ENCODE measurements around the gene ITIH4.

ITIH4 gene

DNA sequence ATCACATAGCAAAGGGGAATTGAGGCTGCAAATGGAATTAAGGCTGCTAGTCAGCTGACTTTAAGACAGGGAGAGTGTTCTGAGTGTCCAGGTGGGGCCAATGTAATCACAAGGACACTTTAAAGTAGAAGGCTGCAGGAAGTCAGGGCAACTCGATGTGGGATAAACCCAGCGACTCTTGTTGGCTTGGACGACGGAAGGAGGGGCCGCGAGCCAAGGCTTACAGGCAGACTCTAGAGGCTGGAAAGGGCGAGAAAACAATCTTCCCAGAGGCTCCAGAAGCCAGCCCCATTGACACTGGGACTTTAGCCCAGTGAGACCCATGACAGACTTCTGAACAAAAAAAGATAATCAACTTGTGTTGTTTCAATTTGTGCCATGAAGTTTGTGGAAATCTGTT, 17.3 kb upstream of the ITIH4 start:
- DNase-seq: no peak

DNA sequence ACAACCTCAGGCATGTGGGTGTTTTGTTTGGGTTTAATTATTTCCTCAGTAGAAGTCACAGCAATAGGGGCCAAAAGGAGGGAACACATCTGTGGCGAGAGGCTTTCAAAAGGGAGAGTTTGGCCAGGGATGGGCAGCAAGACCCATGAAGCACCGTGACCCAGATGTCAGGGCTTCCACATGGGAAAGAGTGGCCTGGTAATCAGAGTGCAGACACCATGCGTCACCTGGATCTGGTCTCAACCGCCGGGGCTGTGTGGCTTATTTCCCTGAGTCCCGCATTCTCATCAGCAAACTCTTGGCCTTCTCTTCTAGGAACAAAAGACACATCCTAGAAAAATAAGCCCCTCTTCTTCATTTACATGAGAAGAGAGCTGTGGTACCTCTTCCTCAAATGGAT, 16.8 kb upstream of the ITIH4 start:
- no peak for DNase-seq

DNA sequence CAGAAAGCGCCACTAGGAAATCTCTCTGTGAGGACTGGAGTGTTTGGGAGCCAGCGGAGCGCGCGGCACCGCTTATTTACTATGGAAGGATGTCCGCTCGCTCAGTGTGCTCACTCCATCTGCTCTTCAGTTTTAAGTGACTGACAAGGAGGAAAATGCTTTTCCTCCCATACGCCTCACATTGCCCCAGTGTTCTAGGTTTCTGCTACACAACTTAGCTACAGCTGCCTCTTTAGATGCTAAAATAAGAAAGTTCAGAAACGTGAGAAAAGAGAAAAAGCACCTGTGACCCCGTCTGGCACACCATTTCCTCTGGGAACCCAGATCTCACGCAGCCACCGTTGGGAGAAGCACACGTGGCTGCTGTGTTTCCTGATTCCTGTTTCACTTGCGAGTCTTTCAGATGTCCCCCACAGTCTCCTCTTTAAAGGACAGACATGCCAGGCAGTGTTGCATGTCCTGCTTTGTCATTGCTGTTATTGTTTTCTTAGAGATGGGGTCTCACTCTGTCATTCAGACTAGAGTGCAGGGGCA, 16.0 kb upstream of the ITIH4 start:
- no peak for DNase-seq

DNA sequence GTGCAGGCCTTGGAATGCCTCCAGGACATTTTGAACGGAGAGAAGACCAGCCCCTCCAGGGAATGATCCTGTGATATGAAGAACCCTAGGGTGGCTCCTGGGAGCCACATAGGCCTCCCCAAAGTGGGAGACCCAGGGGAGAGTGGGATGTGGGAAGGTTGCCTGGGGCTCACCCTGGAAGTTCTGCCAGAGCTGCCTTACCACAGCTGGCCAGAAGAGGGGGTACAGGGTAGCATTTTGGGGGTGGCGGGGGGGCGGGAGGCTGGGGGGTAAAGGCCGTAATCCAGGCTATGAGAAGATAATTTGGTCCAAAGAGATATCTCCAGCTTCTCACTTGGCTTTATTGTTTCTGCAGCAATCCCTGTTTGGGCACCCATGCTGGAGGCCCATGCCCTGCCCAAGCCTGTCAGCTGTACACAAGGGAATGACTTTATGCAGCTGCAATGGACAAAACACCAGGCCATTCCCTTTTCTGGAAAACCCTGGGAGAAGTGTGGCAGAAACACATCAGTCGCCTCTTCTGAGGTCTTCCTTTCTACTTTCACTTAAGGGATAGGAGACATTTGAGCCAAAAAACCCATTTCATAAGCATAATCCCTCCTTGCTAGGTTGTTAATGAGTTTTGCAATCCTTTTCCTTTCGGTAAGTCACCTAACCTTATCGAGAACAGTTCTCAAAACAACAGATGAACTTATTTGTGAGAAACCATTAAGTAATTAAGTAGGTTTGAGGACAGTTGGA, 15.4 kb upstream of the ITIH4 start:
- DNase-seq: no peak

DNA sequence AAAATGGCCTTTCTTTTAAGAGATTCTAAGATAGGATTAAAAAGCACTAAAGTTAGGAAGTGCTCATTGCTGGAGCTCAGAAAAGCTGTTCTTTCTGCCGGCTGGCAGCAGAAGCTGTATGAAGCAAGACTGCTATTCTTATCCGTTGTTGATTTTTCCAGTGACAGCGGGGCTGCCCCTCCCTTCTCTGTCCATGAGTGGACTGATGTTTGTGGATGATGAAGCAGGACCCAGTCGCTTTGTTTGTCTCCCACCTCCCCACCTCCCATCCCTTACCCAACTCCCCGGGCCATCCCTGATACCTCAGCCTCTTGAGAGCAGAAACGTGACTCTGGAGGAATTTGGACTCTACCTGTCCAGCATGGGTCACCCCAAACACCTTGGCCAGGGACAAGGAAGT, 14.7 kb upstream of the ITIH4 start:
- no peak for DNase-seq

DNA sequence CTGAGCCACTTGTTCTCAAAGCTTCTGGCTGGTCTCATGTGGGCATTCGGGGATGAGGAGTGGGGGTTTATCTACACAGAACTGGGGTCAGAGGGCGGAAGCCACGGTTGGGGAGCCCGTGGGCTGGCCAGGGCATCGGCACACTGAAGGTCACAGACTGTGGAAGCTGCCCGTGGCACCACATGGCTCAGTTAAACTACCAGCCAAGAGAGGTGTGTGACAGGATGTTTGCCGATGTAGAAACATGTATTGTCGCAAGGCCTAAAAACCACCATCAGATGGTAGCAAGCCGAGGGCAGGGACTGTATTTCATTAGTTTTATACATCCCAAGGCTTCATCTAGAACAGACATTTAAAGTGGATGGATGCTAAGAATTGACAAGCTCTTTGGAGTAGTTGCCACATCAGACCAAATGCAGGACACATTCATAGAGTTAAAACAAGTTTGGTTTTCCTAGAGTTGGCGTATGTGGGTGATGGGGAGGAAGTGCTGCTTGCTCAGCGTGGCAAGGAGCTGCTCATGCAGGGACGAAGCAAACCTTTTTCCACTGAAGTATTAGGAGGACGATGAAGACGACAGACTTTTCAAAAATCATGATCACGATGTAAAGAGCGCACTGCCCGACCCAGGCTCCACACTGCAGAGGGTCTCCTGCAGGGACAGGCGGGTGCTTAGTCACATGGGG, 14.0 kb upstream of the ITIH4 start:
- DNase-seq: no peak

DNA sequence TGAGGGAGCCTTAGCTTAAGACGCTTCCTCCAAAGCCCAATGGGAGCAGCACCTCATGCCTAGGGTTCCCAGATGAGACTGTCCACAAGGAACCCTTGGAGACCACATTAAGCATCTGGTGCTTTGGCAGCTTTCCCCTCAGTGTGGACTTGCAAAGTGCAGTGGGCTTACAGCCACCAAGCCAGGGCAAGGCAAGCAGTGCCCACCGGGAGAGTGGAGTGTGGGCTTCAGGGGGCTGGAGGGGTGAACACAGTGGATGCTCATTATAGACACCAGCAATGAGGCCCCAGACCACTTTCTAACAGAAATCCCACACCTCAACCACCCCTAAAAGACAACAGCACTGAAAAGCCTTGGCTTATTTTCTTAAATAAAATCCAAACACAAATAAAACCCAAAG, 13.4 kb upstream of the ITIH4 start:
- DNase-seq: no peak

DNA sequence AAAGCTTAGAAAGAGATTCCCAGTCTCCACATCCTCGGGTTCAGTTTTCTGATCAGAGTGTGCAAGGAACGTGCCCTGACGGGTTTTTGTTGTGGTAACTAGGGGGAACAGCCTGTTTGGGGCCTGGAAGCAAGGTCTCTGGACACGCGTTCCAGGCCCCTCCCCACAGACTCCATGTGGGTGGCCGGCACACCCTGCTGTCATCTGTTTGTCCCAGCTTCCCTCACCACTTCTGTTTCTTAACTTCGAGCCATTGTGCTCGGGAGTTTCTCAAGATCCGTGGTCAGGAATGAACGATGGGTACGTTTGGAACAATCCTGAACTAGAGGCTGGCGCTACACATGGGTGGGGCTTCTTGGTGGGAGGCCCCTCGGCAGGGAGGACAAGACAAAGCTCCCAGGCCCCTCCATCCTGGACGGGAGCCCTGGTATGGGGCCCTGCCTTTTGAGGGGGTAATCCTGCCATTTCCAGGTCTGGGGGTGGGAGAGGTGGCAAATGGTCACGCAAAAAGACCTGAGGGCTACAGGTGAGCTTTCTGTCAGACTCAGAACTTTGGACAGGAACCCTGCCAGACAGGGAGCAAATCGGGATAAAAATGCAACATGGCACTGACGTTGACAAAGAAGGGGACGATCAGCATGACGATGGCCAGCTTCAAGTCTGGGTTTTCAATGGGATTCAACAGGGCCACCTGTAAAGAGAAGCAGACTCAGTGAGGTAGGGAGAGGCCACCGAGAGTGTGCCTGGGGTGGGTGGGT, 12.8 kb upstream of the ITIH4 start:
- DNase-seq: no peak

DNA sequence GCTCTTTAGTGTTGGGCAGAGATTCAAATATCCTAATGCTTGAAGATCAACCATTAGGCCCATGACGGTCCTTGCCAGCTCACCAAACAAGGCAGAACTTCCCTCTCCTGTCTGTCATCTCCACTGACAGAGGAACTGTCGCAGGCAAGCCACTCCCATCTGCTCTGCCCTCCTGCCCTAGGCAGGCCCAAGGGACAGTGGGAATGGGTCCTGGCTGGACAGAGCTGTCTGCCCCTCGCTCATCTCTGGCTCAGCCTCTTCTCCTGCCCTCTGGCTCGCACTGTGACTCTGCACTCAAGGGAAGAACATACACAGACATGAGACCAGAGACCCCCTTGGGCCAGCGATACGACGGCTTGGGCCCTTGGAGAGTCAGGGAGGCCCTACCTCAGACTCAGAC, 12.0 kb upstream of the ITIH4 start:
- DNase-seq: no peak

DNA sequence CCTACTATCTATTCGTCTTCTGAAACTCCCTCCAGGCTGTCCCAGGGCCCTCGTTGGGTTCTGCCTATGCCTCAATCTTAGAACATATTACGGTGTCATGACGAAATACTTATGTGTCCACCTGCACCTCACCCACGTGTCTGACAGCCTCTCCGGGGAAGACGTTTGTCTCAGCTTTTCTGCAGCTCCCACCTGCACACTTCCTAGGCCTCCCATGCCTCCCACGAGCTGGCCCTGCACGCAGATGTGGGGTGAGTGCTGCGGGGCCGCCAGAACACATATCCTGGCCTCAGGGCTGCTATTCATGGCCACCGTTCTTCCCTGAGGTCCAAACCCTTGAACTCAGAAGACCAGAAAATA, 11.5 kb upstream of the ITIH4 start:
- DNase-seq: no peak

DNA sequence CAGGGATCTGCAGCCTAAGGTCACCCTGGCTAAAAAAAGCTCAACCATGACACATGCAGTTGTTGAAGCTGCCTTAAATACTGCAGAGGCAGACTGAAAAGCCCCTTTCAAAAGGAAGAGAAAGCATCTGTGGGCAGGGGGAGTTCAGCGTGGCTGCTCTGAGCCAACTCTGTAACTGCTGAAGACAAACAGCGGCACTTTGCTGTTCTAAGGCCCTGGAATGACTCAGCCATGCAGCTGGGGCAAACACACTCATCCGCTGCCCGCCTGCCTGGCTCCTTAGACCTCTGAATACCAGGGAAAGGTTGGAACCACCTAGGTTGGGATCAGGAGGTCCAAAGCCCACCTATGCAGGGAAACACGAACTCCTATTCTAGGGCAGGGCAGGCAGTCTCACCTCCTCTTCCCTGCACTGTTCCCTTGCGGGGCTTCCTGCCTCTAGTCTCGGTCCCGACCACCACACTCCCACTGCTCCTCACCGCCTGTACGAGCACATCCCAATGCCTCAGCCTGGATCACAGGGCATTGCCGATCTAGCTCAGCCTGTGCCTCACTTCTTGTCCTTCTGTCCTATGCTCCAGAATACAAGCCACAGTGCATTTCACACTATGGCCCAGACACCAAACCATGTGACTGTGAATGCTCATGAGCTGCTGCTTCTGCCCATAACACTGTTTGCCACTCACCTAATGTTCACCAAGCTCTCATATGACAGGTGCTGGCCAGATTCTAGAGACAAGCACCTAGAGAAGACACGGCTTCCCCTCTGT, 10.9 kb upstream of the ITIH4 start:
- DNase-seq: no peak

DNA sequence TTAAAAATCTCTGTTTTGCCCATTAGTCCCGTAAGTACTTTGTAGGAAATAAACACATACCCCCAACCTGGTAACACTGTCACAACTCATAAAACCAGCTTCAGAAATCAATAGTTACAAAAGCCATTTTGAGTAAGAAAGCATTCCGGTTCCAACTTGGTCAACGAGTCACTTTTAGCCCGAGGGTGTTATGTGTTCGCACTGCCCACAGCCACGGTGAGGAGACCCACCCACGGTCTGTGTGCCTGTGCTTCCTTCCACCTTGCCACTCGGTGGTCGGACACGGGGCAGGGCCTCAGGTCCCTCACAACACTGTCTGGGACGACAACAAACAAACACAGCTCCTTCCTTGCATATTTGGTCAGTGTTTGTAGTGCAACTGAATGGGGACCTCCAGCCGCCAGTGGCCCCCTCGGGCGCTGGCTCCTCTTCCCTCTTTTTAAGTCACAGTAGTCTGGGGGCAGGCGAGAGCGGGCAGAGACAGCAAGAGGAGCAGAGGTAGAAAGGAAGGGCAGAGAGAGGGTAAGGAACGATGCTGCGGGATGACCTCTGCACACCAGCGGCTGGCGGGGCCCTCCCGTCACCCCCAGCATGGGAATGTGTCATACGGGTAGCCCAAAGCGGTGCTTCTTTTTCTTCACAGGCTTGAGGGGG, 9.5 kb upstream of the ITIH4 start:
- DNase-seq: no peak

DNA sequence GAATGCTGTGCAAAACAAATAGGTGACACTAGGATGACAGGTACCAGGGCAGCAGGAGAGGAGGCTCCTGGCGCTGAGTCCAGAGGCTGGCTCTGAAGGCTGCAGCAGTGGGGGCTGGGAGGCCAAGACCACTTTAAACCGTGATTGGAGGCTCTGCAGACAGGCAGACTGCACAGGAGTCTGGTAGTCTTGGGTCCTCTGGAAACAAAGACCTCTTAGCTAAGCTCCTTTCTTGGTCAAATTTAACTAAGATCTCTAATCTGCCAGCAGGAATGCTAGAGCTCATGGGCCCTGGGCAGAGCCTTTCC, 8.8 kb upstream of the ITIH4 start:
- no peak for DNase-seq

DNA sequence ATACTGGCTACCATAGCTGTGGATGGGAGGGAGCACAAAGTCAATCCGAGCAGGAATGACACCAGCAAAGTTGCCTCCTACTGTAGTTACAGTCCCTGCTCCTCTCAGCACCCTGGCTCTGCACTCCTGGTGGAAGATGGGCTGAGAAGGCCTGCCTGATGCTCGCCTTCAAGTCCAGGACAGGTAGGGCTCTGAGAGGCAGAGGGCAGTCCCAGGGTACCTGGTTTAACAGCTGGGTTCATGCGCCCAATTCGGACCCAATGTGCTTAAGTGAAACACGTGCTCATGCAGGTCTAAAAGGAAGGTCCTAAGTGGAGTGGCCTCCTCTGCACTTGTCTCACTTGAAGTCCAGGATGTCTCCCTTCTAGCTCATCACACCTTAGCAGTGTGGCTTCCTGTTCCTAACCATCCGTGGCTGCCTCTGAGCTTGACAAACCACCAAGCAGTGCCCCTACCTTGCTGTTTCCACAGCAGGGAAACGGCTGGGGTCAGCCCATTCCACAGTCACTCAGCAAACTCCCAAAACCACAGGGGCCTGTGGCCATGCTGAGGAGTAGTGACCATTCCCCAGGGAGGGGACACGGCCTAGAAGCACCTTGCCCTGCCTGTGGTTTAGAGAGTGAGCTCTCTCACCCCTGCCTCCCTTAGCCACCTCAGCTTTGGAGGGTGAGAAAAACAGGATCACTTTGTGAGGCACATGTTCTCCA, 8.2 kb upstream of the ITIH4 start:
- DNase-seq: no peak

DNA sequence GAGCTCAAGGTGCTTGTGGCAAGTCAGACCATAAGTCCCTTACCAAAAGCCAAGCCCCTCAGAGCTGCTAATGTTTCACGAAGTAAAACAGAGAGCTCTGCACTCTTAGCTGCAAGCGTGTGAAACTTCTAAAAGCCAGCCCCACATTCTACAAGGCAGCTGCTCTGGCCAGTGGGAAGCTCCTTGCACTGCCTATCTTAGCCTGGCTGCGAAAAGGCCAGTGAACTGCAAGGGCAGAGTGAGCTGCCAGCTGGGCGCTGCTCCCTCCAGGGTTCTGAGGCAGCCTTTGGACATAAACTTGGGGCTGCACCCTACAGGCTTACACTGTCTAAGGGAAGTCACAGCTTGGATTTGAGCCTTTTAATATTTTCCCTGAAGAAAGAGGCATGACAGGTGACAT, 6.5 kb upstream of the ITIH4 start:
- DNase-seq: no peak

DNA sequence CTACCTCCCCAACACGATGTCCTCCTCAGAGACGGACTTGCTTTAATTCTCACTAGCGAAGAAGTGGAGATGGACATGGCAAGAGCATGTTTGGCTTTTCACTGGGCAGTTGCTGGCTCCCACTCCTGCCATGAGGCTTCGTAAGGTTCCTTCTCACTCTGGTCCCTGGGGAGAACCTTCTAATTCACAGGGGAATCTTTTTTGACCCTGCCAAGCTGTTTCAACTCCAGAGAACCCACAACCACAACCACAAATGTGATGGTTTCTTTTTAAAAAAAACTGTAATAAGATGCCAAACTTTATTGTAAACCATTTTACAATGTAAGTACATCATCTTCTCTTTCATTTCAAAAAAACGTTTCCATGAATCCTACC, 6.0 kb upstream of the ITIH4 start:
- DNase-seq: no peak

DNA sequence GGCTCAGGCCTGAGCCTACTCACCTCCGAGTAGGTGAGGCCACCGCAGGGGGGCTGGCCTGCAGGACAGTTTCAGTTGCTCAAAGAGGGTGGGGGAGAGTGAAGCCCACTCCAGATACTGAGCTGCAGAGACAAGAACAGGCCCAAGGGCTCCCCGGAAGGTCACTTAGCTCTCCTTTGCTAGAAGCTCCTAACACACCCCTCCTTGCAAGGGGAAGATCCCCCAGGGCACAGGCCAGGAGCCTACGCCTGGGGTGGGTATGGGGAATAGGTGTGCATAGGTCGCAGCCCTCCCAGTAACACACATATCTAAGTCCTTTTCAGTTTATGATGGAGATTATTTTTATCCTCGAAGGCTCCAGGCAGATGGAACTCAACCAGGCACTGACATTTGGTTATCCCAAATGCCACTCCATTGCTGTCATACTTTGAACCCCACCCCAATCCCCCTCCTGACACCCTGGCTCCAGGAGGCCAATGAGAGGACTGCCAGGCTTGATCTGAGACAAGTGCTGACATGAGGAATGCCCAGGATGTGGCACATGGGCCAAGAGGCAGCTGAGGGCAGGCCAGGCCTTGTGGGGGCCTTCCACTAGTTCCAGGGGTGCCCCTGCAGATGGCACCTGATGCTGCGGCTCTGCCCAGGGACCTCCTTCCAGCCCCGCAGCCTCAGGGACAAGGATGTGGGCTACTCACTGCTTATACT, 5.4 kb upstream of the ITIH4 start:
- DNase-seq: no peak

DNA sequence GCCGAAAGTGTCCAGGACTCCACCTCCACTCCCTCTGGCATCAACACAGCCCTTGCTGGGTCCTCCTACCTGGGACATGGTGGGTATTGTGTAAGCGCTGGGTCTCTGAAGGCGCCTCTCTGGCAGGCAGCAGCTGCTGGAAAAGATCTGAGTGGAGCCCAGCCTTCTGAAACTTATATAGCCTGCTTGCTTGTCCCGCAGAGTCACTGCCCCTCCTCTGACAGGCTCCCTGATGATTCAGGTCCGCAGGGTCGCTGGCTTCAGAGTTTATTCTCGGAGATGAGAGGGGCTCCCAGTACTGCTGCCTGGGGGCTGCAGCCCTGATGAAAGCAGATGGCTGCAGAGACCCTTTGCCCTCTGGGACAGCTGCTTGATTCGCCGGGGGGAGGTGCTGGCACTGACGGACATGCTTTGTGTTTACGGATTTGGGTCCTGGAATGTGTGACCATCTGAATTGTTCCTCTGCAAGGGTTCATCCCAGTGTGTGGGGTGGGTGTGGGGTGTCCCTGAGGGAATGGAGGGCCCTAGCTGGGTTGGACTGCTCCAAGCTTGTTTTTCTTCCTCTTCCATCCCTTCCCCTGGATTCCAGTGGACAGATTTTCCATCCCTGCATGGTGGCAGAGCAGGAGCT, 4.5 kb upstream of the ITIH4 start, which contains the start of gene MUSTN1:
TSS of gene MUSTN1 (minus strand) at position 149 of the 631 bp plus-strand sequence. CDS start at position 78, 71 bp downstream.
- no peak for DNase-seq

DNA sequence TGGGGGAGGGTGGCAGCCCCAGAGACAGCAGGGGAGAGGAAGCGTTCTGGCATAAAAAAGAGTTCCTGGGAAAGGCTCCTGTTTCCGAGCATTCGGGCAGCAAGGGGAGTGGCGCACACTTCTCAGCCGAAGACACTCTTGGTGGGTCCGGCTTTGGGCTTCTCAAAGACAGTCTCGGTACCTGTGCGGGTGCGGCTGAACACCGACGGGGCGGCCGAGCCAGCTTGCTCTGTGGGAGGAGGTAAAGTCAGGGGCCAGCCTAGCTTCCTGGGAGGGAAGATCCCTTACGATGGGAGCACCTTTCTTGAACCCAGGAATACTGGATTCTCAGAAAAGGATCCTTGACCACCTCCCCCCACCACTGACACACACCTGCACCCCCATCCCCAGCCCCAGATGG, 2.7 kb upstream of the ITIH4 start:
- DNase-seq: no peak

DNA sequence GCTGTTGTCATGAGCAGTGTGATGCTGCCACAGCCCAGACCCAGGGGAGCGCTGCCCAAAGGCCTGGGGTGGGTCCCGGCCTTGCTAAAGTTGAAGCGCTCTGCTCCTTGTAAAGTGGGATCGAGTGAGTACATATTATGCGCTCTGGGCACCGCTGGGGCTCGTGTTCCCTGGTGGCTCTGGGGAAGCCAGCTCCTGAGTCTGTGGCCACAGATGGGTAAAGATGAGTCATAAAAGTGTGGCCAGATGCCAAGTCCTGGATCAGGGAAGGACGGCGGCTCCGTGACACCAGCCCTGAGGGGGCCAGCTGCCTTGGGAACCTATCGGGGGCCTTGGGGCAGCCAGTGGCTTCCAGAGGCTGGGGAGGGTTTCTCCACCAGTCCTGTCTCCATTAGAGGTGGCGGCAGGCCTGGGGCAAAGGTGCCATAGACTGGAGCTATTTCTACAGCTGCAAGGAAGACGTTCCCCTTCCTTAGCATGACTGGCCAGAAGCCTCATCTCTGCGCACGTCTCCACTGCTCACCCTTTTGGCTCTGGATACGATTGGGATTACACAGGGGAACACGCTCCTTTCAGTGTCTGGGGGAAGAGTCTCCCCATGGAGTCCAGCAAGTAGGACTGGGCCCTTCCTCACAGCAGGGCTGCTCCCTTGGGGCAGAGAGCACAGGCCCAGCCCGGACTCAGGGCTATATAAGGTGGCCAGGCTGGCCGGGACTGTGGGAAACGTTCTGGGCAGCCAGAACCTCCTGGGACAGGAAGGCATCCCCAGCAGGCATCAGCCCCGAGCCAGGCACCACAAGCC, 1.2 kb upstream of the ITIH4 start:
- DNase-seq: no peak
